K562 (cell line): Measurements from ENCODE around the gene NRM. TPM values are rescaled to one million over a fixed set of nuclear protein-coding genes. Genes with fewer than 3 reads are reported as not detected.

Experiments
- BCOR ChIP-seq: fragments of 450-650 bp; IDR thresholded peaks from 2 replicates; pipeline ENCODE4 v1.6.1; 2016
- ETV1 ChIP-seq: fragments of 450-650 bp; conservative IDR thresholded peaks from 2 replicates; pipeline ENCODE4 v1.6.1; 2016; ENCODE audit warnings: missing genetic modification characterization, control low read depth, low read depth, missing compliant biosample characterization
- KDM2B ChIP-seq: fragments of 250-450 bp; sonication (Bioruptor Pico); IDR thresholded peaks from 2 replicates; pipeline ENCODE4 v1.8.0; 2021; ENCODE audit warnings: mild to moderate bottlenecking, moderate library complexity
- NELFE ChIP-seq: IDR thresholded peaks from 2 replicates; pipeline ENCODE4 v1.6.1; 2011; ENCODE audit warnings: mild to moderate bottlenecking; ENCODE audit not compliant: insufficient read depth, insufficient read length
- PRMT5 ChIP-seq: sonication (generic); formaldehyde crosslinking; IDR thresholded peaks from 2 replicates; pipeline ENCODE4 v1.5.0; 2020; ENCODE audit warnings: missing genetic modification reagents
- RAD21 ChIP-seq, 2 experiments: fragments of 250-450 bp in 1 of 2; fragments of 450-650 bp in 1 of 2; sonication (Bioruptor Pico) in 1 of 2; formaldehyde crosslinking in 1 of 2; IDR thresholded peaks in 1 of 2; conservative IDR thresholded peaks in 1 of 2; 2 replicates each; pipeline versions ENCODE4 v1.4.0 to v1.8.0; 2020 to 2022; ENCODE audit warnings: mild to moderate bottlenecking in 2 of 2, moderate library complexity in 1 of 2
- SIN3A ChIP-seq, 2 experiments: fragments of 150-350 bp in 1 of 2; IDR thresholded peaks; 2 replicates each; pipeline ENCODE4 v1.6.1; 2011 to 2016; ENCODE audit warnings: borderline replicate concordance in 2 of 2, low read depth in 2 of 2, low read length in 2 of 2, mild to moderate bottlenecking in 2 of 2, moderate library complexity in 2 of 2; ENCODE audit not compliant: control insufficient read depth in 1 of 2
- XRCC5 ChIP-seq: fragments of 200-400 bp; formaldehyde crosslinking; IDR thresholded peaks from 2 replicates; pipeline ENCODE4 v1.6.1; 2017; ENCODE audit warnings: low read depth, mild to moderate bottlenecking, low read length
- ZFP30 ChIP-seq: fragments of 250-450 bp; sonication (Bioruptor Pico); IDR thresholded peaks from 2 replicates; pipeline ENCODE4 v1.8.0; 2022; ENCODE audit warnings: moderate library complexity, mild to moderate bottlenecking, inconsistent platforms, borderline replicate concordance
- ZFX ChIP-seq: sonication (generic); formaldehyde crosslinking; IDR thresholded peaks from 2 replicates; pipeline ENCODE4 v1.8.0; 2022; ENCODE audit warnings: mild to moderate bottlenecking, missing genetic modification reagents, moderate library complexity
- ZNF3 ChIP-seq: fragments of 250-450 bp; sonication (Bioruptor Pico); IDR thresholded peaks from 2 replicates; pipeline ENCODE4 v1.5.0; 2021; ENCODE audit warnings: mild to moderate bottlenecking, moderate library complexity
- polyA plus RNA-seq, 8 experiments: library from polyadenylated mRNA; depleted of rRNA in 4 of 8; stranded (reverse) in 5 of 8; unstranded in 3 of 8; fragments of >200 nt; fragmentation: Nextera tagmentation in 2 of 8; fragmentation: Illumina TruSeq in 1 of 8; extraction: Ambion mirVana in 2 of 8; extraction: Trizol in 1 of 8; gene quantifications; 2 replicates each; pipeline versions ENCODE4 v1.2.1 to v1.2.3, GENCODE V29; 2011 to 2014; ENCODE audit warnings: inconsistent platforms in 1 of 8, missing spikeins in 1 of 8
- total RNA-seq, 7 experiments: library from RNA; depleted of rRNA in 6 of 7; stranded (reverse); fragments of >200 nt in 6 of 7; fragmentation: Illumina TruSeq in 2 of 7; extraction: Trizol in 2 of 7; gene quantifications; 2 replicates each; pipeline versions ENCODE4 v1.2.1 to v1.2.3, GENCODE V29; 2011 to 2021; ENCODE audit warnings: low replicate concordance in 1 of 7
- TF ChIP-seq, protein P1 (sequence below): fragments of 450-650 bp; IDR thresholded peaks from 2 replicates; pipeline ENCODE4 v1.7.1; 2018; ENCODE audit warnings: mild to moderate bottlenecking, low read depth; ENCODE audit not compliant: partially characterized antibody
- TF ChIP-seq, protein P2 (sequence below), 2 experiments: fragments of 450-650 bp; conservative IDR thresholded peaks; 2 replicates each; pipeline ENCODE4 v1.6.1; 2017; ENCODE audit warnings: mild to moderate bottlenecking in 2 of 2, moderate library complexity in 2 of 2
- TF ChIP-seq, protein P3 (sequence below): fragments of 250-450 bp; sonication (Bioruptor Pico); IDR thresholded peaks from 2 replicates; pipeline ENCODE4 v1.8.0; 2021; ENCODE audit warnings: mild to moderate bottlenecking, moderate library complexity
- TF ChIP-seq, protein P4 (sequence below), 3 experiments: IDR thresholded peaks in 2 of 3; conservative IDR thresholded peaks in 1 of 3; 2 replicates each; pipeline ENCODE4 v1.5.1; 2011 to 2012; ENCODE audit warnings: low read length in 3 of 3, mild to moderate bottlenecking in 3 of 3, control low read depth in 2 of 3, improper control_type of control experiment in 1 of 3, inconsistent platforms in 1 of 3, low read depth in 1 of 3, mixed read lengths in 1 of 3, moderate library complexity in 1 of 3; ENCODE audit not compliant: insufficient read depth in 2 of 3

Gene NRM
- total and polyA plus RNA-seq, 9 of the 15 experiments (the other 6 are each of a cell fraction or from before 2014, with no cell fraction given), result 9.7 to 58.2 (median 18.1) TPM

DNA sequence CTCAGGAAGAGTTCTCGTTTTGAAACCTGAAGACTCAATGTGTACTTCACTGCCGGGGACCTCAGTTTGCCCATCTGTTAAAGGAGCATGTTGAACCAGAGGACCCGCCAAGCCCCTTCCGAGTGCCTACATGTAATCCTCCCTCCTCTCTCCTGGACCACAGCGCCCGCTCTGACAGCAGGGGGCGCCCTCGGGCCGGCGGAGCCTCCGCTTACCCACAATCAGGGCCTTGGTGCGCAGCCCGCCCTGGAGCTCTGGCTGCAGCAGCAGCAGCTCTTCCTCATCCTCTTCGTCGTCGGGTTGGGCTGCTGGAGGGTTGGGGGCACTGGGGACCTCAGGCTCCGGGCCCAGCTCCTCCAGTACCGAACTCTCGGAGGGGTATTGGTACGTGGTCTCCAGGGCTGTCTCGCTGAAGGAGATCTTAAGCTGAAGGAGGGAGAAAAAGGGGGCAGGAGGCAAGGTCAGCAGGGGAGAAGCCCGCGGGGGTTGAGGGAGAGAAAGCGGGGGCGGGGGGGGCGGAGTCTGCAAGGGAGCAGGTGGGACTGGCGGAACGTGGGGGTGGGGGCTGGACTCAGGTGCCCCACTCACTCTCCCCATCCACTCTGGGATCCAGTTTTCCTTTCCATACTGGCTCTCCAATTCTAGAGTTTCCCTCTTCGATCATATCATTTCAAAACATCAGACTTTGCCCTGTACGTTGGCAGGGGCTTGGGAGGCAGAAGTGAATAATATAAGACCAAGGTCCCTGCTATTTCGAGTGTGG lies 11.6 kb downstream of the NRM start (continued):
- TF ChIP-seq, protein P1, sequence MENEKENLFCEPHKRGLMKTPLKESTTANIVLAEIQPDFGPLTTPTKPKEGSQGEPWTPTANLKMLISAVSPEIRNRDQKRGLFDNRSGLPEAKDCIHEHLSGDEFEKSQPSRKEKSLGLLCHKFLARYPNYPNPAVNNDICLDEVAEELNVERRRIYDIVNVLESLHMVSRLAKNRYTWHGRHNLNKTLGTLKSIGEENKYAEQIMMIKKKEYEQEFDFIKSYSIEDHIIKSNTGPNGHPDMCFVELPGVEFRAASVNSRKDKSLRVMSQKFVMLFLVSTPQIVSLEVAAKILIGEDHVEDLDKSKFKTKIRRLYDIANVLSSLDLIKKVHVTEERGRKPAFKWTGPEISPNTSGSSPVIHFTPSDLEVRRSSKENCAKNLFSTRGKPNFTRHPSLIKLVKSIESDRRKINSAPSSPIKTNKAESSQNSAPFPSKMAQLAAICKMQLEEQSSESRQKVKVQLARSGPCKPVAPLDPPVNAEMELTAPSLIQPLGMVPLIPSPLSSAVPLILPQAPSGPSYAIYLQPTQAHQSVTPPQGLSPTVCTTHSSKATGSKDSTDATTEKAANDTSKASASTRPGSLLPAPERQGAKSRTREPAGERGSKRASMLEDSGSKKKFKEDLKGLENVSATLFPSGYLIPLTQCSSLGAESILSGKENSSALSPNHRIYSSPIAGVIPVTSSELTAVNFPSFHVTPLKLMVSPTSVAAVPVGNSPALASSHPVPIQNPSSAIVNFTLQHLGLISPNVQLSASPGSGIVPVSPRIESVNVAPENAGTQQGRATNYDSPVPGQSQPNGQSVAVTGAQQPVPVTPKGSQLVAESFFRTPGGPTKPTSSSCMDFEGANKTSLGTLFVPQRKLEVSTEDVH, result peak; percentile 63
- TF ChIP-seq, protein P2, sequence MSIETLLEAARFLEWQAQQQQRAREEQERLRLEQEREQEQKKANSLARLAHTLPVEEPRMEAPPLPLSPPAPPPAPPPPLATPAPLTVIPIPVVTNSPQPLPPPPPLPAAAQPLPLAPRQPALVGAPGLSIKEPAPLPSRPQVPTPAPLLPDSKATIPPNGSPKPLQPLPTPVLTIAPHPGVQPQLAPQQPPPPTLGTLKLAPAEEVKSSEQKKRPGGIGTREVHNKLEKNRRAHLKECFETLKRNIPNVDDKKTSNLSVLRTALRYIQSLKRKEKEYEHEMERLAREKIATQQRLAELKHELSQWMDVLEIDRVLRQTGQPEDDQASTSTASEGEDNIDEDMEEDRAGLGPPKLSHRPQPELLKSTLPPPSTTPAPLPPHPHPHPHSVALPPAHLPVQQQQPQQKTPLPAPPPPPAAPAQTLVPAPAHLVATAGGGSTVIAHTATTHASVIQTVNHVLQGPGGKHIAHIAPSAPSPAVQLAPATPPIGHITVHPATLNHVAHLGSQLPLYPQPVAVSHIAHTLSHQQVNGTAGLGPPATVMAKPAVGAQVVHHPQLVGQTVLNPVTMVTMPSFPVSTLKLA (conservative IDR thresholded peaks at IDR 0.05), result 0 out of 4 replicates have a peak, but pooled peaks of 1 of the 2 experiments have one; percentile 14
- TF ChIP-seq, protein P3, sequence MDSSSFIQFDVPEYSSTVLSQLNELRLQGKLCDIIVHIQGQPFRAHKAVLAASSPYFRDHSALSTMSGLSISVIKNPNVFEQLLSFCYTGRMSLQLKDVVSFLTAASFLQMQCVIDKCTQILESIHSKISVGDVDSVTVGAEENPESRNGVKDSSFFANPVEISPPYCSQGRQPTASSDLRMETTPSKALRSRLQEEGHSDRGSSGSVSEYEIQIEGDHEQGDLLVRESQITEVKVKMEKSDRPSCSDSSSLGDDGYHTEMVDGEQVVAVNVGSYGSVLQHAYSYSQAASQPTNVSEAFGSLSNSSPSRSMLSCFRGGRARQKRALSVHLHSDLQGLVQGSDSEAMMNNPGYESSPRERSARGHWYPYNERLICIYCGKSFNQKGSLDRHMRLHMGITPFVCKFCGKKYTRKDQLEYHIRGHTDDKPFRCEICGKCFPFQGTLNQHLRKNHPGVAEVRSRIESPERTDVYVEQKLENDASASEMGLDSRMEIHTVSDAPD (CRISPR knock-in tag), result no peak
- peak; percentile 98 to 99 for TF ChIP-seq RAD21 (CRISPR knock-in tag; conservative IDR thresholded peaks at IDR 0.05 in 1 of 2, IDR thresholded peaks at IDR 0.05 in 1 of 2)
- TF ChIP-seq, protein P4, sequence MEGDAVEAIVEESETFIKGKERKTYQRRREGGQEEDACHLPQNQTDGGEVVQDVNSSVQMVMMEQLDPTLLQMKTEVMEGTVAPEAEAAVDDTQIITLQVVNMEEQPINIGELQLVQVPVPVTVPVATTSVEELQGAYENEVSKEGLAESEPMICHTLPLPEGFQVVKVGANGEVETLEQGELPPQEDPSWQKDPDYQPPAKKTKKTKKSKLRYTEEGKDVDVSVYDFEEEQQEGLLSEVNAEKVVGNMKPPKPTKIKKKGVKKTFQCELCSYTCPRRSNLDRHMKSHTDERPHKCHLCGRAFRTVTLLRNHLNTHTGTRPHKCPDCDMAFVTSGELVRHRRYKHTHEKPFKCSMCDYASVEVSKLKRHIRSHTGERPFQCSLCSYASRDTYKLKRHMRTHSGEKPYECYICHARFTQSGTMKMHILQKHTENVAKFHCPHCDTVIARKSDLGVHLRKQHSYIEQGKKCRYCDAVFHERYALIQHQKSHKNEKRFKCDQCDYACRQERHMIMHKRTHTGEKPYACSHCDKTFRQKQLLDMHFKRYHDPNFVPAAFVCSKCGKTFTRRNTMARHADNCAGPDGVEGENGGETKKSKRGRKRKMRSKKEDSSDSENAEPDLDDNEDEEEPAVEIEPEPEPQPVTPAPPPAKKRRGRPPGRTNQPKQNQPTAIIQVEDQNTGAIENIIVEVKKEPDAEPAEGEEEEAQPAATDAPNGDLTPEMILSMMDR (IDR thresholded peaks at IDR 0.05 in 2 of 3, conservative IDR thresholded peaks at IDR 0.05 in 1 of 3; ENCODE audit: insufficient read depth in 2 of 3, low read depth in 1 of 3, low read length in 3 of 3), result peak; percentile 97 to 99 (median 98)
- no peak for TF ChIP-seq SIN3A (IDR thresholded peaks at IDR 0.05; ENCODE audit: borderline replicate concordance in 2 of 2, control insufficient read depth in 1 of 2, low read depth in 2 of 2, low read length in 2 of 2)
- TF ChIP-seq ETV1 (tag), result peak; percentile 41; the same call in 1 of the 2 replicates
- no peak for TF ChIP-seq ZNF3 (CRISPR knock-in tag)
- TF ChIP-seq XRCC5, result peak; percentile 92
- TF ChIP-seq NELFE, result no peak
- no peak for TF ChIP-seq PRMT5 (CRISPR knock-in tag)
- peak; percentile 48; the same call in 1 of the 2 replicates for TF ChIP-seq BCOR
- TF ChIP-seq ZFX (CRISPR knock-in tag), result peak; percentile 51
- no peak for TF ChIP-seq ZFP30 (CRISPR knock-in tag)
- 0 out of 2 replicates have a peak, but pooled peaks have one; percentile 9 for TF ChIP-seq KDM2B (CRISPR knock-in tag)
